ENCODE data around the gene ATOSB. TPM values are rescaled to one million over a fixed set of nuclear protein-coding genes. Genes with fewer than 3 reads are reported as not detected.

ATOSB gene
- total and polyA plus RNA-seq, 9 of the 15 experiments (the other 6 are each of a cell fraction or from before 2014, with no cell fraction given): 0.45 to 8.0 (median 4.2) TPM

DNA sequence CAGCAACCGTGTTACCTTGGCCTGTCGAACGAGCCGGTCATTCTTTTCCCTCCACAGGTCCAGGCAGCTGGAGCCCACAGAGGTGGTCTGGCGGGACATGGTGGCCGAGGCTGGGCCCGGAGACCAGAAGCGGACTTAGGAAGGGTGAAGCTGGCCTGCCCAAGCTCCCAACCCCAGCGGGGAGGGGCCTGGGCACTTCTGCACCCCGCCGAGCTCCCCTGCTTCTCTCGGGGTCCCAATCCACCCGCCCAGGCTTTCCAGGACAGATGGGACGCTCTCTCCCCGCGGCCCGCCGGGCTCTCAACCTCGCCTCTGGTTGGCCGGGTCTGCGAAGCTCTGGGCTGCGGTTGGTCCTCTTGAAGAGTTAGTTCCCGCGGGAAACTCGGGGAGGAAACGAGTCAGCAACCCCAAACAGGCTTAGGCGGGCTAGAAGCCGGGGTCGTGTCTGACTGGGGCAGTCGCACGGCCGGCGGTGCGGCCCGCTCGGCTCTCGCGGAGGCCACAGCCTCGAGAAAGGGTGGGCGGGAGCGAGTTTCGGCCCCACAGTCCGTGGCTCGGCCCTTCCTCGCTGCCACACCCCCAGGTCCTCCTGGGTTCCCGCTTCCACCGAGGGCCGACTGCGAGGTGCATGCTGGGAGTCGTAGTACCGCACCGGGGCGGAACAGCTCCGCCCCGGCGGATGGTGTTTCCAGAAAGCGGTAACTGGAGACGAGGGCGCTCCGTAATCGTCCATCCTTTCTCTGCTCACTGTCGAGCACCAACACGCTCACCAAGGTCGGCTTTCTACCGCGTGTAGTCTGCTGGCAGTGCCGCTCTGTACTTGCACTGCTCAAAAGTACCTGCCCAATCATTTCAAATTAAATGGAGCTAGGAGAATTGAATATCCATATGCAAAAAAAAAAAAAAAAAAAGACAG, 36.0 kb downstream of the ATOSB start, which contains the start of gene FANCG (continued):
- TF ChIP-seq, protein P1, sequence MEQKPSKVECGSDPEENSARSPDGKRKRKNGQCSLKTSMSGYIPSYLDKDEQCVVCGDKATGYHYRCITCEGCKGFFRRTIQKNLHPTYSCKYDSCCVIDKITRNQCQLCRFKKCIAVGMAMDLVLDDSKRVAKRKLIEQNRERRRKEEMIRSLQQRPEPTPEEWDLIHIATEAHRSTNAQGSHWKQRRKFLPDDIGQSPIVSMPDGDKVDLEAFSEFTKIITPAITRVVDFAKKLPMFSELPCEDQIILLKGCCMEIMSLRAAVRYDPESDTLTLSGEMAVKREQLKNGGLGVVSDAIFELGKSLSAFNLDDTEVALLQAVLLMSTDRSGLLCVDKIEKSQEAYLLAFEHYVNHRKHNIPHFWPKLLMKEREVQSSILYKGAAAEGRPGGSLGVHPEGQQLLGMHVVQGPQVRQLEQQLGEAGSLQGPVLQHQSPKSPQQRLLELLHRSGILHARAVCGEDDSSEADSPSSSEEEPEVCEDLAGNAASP (IDR thresholded peaks at IDR 0.05): no peak
- TF ChIP-seq, protein P2, sequence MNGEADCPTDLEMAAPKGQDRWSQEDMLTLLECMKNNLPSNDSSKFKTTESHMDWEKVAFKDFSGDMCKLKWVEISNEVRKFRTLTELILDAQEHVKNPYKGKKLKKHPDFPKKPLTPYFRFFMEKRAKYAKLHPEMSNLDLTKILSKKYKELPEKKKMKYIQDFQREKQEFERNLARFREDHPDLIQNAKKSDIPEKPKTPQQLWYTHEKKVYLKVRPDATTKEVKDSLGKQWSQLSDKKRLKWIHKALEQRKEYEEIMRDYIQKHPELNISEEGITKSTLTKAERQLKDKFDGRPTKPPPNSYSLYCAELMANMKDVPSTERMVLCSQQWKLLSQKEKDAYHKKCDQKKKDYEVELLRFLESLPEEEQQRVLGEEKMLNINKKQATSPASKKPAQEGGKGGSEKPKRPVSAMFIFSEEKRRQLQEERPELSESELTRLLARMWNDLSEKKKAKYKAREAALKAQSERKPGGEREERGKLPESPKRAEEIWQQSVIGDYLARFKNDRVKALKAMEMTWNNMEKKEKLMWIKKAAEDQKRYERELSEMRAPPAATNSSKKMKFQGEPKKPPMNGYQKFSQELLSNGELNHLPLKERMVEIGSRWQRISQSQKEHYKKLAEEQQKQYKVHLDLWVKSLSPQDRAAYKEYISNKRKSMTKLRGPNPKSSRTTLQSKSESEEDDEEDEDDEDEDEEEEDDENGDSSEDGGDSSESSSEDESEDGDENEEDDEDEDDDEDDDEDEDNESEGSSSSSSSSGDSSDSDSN (IDR thresholded peaks at IDR 0.05; ENCODE audit: borderline replicate concordance in 1 of 2, low read depth in 2 of 2, low read length in 2 of 2): peak in 1 of 2 experiments; percentile 56; a peak in 1 of 4 replicates
- TF ChIP-seq, protein P3, sequence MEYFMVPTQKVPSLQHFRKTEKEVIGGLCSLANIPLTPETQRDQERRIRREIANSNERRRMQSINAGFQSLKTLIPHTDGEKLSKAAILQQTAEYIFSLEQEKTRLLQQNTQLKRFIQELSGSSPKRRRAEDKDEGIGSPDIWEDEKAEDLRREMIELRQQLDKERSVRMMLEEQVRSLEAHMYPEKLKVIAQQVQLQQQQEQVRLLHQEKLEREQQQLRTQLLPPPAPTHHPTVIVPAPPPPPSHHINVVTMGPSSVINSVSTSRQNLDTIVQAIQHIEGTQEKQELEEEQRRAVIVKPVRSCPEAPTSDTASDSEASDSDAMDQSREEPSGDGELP (CRISPR knock-in tag; IDR thresholded peaks at IDR 0.05; ENCODE audit: borderline replicate concordance): peak; percentile 71
- TF ChIP-seq, protein P4, sequence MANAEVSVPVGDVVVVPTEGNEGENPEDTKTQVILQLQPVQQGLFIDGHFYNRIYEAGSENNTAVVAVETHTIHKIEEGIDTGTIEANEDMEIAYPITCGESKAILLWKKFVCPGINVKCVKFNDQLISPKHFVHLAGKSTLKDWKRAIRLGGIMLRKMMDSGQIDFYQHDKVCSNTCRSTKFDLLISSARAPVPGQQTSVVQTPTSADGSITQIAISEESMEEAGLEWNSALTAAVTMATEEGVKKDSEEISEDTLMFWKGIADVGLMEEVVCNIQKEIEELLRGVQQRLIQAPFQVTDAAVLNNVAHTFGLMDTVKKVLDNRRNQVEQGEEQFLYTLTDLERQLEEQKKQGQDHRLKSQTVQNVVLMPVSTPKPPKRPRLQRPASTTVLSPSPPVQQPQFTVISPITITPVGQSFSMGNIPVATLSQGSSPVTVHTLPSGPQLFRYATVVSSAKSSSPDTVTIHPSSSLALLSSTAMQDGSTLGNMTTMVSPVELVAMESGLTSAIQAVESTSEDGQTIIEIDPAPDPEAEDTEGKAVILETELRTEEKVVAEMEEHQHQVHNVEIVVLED (CRISPR knock-in tag; IDR thresholded peaks at IDR 0.05): no peak
- TF ChIP-seq POLR2H (tag; IDR thresholded peaks at IDR 0.05; ENCODE audit: low read depth): peak; percentile 49; the same call in 1 of the 2 replicates
- TF ChIP-seq TARDBP (IDR thresholded peaks at IDR 0.05): no peak
- TF ChIP-seq, protein P5, sequence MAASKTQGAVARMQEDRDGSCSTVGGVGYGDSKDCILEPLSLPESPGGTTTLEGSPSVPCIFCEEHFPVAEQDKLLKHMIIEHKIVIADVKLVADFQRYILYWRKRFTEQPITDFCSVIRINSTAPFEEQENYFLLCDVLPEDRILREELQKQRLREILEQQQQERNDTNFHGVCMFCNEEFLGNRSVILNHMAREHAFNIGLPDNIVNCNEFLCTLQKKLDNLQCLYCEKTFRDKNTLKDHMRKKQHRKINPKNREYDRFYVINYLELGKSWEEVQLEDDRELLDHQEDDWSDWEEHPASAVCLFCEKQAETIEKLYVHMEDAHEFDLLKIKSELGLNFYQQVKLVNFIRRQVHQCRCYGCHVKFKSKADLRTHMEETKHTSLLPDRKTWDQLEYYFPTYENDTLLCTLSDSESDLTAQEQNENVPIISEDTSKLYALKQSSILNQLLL (CRISPR knock-in tag; IDR thresholded peaks at IDR 0.05; ENCODE audit: borderline replicate concordance): no peak
- peak; percentile 60 for TF ChIP-seq HMGN3 (IDR thresholded peaks at IDR 0.05; ENCODE audit: borderline replicate concordance, extremely low read depth, insufficient read length, low read depth, low read length)
- 0 out of 2 replicates have a peak, but pooled peaks have one; percentile 78 for TF ChIP-seq POLR2AphosphoS2 (IDR thresholded peaks at IDR 0.05; ENCODE audit: low read length)
- peak; percentile 51; the same call in 1 of the 2 replicates for TF ChIP-seq MTA3 (IDR thresholded peaks at IDR 0.05; ENCODE audit: borderline replicate concordance)
- TF ChIP-seq HDAC1 (IDR thresholded peaks at IDR 0.05): peak in 1 of 2 experiments; percentile 78; a peak in 2 of 4 replicates
- TF ChIP-seq GTF2E2 (tag; IDR thresholded peaks at IDR 0.05): no peak
- TF ChIP-seq FOSL1 (tag; conservative IDR thresholded peaks at IDR 0.05): 0 out of 2 replicates have a peak, but pooled peaks have one; percentile 15
- TF ChIP-seq ZNF696 (CRISPR knock-in tag; conservative IDR thresholded peaks at IDR 0.05): no peak
- TF ChIP-seq TBP (optimal IDR thresholded peaks at IDR 0.05; ENCODE audit: low read depth, low read length): peak; percentile 43
- TF ChIP-seq, protein P6, sequence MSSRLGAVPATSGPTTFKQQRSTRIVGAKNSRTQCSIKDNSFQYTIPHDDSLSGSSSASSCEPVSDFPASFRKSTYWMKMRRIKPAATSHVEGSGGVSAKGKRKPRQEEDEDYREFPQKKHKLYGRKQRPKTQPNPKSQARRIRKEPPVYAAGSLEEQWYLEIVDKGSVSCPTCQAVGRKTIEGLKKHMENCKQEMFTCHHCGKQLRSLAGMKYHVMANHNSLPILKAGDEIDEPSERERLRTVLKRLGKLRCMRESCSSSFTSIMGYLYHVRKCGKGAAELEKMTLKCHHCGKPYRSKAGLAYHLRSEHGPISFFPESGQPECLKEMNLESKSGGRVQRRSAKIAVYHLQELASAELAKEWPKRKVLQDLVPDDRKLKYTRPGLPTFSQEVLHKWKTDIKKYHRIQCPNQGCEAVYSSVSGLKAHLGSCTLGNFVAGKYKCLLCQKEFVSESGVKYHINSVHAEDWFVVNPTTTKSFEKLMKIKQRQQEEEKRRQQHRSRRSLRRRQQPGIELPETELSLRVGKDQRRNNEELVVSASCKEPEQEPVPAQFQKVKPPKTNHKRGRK (tag; IDR thresholded peaks at IDR 0.05): no peak
